Stimulated activated CD8-positive, alpha-beta memory T cell treated with anti-CD3 and anti-CD28 coated beads, Interleukin-12 subunit alpha, Interleukin-12 subunit beta, amount 100 ng/mL, for 24 hours (primary cell): ENCODE measurements around the gene ZNF536.
"Not testable (repeated sequence)": the region's sequence is repeated elsewhere in the genome, so short reads cannot be mapped to it uniquely, and the experiment has no call there.

Experiments used
- DNase-seq: peaks from one replicate; pipeline ENCODE4 v3.0.0-alpha.2; 2020; ENCODE audit errors: extremely low read depth

ZNF536 gene

DNA sequence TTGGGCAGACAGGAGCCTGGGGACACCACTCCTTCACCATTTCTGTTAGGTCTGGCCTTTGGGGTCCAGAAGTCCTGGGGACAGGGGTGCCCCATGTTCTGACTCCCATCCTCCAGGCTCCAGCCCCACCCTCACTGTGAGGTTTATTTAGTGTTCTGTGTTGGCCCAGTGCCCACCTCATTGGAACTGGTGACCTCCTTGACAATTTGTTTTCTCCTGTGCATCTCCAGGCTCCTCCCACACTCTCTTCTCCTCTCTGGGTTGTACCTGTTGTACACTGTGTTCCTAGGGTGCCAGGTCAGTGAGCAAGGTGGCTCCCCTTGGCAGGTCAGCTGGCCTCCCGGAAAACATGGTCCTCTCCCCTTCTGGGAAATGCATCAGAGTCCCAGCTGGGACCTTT is 110.8 kb downstream of the ZNF536 start:
- no peak for DNase-seq

DNA sequence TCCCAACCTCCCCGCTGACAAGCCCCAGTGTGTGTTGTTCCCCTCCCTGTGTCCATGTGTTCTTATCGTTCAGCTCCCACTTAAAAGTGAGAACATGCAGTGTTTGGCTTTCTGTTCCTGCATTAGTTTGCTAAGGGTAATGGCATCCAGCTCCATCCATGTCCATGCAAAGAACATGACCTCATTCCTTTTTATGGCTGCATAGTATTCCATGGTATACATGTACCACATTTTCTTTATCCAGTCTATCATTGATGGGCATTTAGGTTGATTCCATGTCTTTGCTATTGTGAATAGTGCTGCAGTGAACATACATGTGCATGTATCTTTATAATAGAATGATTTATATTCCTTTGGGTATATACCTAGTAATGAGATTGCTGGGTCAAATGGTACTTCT is 114.1 kb downstream of the ZNF536 start:
- not testable (repeated sequence) for DNase-seq

DNA sequence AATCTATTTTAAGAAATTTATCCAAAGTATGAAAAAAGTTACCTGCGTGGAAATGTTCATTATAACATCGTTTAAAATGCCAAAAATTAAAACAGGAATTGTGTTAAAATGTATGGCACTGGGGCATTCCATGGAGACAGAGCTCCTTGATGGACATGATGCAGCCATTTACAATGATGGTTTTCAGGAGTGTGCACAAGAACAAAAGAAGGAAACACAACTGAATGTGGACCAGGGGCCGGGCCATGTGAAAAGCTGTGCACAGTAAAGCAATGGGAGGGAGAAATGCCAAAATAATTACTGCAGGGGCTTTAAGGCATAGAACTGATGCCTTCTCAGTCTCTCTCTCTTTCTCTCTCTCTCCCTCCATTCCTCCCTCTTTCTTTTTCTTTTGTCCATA is 115.0 kb downstream of the ZNF536 start:
- DNase-seq, result no peak

DNA sequence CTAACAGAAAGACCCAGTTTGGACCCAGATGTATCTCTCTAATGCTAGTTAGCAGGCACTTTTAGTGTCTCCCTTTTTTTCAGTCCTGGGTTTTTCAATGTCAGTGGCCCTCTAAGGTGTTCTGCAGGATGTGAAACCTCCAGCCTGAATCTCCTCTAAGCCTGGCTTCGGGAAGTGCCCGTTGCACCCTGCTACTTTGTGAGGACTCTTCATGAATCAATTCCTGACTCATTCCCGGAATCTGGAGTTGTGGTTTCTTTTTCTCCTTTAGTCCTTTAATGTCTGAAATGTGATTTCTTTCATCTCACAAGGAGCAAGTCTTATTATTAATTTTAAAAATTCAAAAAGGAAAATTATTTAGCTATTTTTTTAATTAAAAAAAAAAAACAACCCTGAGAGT is 116.0 kb downstream of the ZNF536 start:
- no peak for DNase-seq

DNA sequence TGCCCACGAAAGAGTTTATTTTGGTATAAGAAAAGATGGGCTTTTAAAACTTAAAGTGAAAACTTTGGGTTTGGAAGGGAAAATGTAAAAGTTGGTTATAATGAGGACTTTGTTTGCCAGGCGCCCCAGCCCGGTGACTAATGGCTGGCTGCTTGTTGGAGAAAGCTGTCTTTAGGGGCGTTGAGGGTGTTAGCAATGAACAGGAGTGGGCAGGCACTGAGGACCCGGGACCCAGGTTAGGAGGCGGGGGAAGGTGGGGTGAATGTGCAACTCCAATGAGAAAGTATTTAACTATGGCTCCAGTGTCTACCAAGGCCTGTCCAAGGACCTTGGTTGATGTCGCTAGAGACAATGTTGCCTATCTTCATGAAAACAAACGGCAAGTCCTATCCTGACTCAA is 118.6 kb downstream of the ZNF536 start:
- DNase-seq, result no peak

DNA sequence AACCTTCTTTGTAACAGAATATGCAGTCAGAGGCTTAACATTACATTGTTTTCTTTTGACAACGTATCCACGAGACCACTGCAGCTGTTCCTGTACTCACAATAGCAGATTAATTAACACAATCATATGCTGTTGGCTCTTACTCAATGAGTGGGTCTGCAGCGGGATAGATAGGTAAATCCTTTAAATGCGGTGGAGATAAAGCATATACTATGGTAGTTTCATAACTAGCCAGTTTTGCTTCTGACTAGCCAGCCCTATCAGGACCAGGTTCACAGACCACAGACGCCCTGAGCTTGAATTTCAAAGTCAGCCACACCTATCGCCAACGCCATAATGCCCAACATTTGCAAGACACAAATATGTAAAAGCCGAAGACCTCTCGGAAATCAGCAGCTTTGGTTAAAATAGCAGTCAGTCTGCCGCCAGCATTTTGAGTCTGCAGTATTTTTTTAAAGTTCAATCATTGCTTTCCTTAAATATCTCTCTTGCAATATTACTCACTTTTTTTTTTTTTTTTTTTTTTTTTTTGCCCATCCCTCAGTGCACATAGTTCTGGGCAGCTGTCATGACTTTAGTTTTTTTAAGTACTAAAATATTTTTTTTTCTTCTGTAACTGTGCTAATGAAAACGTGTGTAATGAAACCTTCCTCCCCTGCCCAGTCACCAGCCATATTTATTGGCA is 120.5 kb downstream of the ZNF536 start:
- DNase-seq, result no peak

DNA sequence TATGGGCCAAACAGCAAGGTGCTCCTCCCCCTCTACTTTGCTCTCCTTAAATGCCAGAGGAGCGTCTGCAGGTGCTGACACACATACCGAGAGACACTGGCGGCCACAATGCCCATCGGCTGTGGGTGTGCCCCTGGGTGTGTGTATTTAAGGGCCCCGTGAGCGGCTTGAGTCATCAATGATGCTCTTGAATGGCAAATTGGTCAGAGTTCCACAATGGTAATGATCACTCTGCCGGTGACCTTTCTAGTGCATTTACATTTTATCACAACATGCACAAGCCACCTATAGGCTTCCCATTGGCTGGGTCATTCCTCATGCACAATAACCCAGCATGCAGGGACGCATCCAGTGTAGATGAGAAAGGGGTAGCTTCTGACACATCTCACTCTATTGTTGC is 124.8 kb downstream of the ZNF536 start:
- no peak for DNase-seq

DNA sequence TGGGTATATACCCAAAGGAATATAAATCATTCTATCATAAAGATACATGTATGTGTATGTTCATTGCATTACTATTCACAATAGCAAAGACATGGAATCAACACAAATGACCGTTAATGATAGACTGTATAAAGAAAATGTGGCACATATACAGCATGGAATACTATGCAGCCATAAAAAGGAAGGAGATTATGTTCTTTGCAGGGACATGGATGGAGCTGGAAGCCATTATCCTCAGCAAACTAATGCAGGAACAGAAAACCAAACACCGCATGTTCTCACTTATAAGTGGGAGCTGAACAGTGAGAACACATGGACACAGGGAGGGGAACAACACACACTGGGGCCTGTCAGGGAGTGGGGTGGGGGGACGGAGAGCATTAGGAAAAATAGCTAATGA is 125.9 kb downstream of the ZNF536 start:
- not testable (repeated sequence) for DNase-seq

DNA sequence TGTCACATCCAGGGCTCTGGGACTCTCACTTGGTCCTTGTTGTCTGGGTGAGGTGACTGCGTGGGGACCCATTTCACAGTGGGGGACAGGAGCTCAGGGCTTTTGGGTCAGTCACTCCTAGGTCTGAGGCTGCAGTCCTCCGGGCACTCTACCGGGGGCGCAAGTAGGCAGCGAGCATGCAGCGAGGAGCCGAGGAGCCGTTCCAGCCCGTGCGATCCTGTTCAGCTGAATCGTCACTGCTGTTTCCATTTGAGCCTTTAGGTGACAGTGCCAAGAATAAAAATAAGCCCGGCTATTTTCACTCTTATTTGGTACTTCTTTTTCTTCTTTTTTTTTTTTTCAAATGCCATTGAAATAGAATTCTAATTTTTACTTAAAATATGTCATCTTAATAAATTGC is 126.5 kb downstream of the ZNF536 start:
- DNase-seq, result no peak

DNA sequence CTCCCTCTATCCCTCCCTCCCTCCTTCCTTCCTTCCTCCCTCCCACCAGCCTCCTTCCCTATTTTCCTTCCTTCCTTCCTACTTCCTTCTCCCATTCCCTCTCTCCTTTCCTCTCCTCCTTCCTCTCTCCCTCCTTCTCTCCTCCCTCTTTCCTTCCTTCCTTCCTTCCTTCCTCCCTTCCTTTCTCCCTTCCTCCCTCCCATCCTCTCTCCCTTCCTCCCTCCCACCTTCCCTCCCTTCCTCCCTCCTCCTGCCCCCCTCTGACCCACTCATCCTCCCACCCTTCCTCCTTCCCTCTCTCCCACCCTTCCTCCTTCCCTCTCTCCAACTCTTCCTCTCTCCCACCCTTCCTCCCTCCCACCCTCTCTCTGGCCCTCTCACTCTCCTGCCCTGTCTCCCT is 132.1 kb downstream of the ZNF536 start:
- no peak for DNase-seq

DNA sequence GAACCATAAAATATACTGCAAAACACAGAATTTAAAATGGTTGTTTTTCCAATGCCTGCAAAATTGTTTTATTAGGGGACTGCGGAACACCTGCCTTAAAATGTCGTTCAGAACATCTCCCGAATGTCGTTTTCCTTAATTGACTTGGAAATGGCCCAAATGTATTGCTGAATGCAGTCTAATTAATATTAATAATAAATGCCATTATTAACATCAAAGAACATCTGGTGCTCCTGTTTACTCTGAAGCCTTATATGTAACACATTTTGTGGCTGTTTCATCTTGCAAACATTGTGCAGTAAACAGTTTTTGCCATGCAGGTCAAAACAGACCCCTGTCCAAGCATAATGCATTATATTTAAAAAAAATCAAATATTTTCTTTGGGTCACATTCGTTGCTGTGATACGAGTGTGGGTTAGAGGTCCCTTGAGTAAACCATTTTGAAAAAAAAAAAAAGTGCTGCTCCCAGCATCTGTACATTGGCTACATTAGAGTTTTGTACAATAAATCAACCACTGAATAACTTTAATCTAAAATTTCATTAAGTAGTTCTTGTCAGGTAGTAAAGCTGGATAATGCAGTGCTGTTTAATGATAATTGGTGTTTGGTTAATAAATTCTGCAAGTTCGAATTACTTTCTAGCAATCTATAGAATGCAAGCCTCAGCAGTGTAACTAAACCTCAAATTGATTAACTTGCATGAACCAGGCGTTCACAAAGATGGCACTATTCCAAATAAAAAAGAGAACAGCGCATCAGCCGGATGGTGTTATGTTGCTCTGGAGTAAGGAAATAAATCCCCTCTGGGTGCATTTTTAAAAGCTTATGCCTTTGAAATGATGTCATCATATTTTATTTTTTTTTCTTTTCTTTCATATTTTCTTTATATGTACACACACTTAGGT is 140.2 kb downstream of the ZNF536 start:
- DNase-seq, result no peak

DNA sequence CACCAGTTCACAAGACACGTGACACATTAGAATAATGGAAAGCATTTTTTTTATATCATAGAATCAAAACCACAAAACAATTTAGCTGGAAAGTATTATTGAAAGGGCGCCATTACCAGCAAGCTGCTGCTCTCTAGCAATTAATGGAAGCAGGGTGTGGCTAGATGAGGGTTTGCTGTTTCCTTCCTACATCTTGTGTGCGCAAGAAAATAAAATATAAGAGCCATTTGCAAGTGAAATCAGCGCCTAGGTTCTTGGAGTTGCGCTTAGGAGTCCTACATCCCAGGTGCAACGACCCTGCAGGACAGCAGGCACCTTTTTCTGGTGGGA is 140.9 kb downstream of the ZNF536 start:
- DNase-seq, result no peak

DNA sequence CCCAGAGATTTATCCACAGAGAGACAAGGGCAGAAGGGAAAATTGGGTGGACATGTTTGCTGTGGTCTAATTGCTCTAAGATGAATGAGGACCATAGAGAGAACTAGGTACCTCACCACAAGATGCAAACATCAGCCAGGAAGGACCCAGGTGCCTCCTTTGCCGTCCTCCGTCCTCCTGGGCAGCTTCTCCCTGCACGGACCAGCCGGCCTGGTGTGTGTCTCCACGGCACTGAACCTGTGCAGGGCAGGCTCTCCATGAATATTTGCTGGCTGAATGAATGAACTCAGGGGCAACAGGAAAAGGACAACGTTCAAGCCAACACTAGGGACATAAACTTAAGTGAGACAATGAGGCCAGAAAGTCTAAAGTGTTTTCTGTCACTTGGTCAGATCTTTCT is 143.9 kb downstream of the ZNF536 start:
- DNase-seq, result no peak

DNA sequence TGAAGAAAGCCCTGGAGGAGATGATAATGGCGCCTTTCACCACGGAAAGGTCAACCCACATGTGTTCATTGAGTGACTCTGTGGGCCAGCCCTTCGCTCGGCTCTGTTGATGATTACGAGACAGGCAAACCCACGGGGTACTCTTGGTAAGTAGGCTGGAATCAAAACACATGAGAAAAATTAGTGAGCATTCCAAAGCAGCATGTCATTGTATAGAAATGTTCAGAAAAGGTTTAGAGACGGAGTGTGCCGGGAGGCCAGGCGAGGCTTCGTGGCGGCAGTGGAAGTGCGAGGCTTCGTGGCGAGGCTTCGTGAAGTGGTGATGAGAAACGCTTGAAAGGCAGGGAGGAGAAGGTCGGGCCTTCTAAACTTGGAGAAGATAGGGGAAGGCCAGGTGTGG is 144.3 kb downstream of the ZNF536 start:
- no peak for DNase-seq

DNA sequence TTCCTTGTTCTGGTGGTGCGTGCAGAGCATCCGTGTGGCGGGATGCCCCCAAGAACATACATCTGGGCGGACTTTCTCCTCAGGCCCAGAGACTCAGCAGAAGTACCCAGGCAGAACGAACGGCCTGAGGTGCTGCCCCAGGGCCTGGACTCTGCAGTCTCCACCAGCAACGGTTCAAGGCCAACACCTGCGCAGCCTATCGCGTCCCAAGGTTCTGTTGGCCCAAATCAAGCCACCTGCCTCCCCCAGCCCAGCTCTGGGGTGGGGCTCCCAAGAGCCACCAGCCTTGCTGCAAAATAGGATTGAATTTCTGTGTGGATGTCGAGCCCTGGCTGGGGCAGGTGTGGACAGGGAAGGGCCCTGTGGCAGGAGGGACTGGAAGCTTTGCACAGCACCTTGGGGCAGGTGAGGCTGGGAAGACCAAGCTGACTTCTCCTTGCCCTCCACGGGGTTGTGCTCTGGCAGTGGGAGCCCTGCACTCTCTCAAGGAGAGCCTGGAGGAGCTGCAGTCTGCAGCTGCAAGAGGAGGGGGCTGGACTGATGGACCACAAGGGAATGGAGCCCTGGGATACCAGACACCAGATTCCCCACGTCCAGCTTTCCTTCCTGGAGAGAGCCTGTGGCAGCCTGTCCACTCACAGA is 146.9 kb downstream of the ZNF536 start:
- no peak for DNase-seq

DNA sequence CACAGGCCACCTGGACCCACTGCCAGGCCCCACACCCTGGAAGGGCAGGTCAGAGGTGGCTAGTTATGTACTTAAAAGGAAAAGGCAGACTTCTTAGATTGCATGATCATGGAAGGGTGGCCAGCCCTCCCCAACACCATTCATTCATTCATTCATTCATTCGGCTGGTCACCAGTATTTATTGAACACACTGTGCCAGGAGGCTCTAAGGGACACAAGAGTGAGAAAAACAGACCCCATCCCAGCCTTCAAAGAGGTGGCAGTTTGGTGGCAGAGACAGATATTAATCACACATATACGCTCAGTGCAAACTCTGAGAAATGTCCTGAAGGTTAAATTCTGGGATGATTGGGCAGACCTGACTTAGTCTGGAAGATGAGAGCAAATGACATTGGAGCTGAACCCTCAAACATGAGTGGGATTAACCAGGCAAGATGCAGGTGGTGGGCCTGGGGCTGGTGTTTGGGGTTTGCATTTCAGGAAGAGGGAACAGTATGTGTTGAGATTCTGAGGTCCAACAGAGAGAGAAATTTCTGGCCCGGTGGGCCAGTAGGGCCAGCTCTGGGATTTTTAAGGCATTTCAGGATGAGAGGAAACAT is 147.5 kb downstream of the ZNF536 start:
- DNase-seq, result no peak

DNA sequence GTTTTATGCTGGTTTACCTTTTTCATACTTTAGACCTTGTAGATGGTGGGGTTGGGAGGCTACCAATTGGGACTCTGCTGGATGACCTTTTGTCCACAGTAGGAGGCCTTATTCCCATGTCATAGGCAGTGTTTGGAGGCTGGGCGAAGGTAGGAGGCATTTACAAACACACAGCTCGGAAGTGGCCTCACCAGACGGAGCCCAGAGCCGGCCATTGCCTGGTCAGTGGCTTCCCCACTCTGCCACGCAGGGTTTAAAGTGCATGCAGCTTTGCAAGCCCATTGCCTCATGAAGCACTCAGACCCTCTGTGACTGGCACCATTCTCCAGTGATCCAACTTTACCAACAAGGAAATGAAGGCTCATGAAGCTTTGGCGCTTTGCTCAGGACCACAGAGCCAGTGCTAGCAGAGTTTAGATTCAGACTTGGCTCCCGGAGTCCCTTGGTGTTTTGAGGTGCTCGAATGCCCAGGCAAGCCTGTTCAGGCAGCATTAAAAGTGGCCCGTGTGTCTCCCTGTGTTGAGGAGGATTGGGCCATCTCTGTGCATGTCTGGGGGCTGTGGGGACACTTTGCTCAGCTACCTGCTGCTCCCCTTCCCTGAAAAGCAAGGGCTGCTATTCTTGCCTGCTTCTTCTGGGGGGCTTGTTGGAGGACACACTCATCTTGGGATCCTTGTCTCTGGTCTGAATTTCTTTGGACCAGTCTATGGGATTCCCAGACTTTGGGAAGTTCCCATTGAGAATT is 148.7 kb downstream of the ZNF536 start:
- DNase-seq, result no peak

DNA sequence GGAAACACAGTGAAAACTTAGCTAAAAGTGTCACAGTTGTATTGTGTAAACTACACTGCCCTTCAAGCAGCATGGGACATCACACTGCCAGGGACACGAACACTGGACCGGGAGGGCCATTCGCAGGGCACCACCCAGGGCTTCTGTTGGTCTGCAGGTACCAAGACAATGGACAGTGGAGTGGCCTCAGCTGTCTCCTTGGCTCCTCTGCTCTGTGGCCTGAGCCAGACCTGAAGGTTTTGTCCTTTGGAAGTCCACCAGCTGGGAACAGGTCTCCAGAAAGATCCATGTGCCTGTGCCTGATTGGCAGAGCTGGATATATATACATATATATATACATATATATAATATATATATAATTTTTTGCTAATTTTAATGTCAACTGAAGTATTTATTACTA is 149.8 kb downstream of the ZNF536 start:
- no peak for DNase-seq

DNA sequence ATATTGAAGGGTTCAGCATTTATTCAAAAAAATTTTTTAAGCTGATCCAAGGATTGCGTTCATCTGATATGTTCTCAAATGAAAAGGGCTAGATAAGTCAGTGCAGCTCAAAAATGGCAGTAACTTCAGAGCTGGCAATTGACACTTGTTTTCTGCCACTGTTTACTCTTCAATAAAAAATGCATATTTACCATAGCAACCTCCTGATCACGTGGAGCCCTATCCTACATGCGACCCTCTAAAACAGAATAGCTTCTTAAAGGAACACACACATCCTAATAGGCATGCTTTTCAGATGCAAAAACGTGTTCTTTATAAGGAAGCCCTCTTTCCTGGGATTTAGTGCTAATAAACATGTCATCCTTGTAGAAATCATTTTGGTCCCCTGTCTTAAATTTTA is 150.2 kb downstream of the ZNF536 start:
- DNase-seq, result no peak

DNA sequence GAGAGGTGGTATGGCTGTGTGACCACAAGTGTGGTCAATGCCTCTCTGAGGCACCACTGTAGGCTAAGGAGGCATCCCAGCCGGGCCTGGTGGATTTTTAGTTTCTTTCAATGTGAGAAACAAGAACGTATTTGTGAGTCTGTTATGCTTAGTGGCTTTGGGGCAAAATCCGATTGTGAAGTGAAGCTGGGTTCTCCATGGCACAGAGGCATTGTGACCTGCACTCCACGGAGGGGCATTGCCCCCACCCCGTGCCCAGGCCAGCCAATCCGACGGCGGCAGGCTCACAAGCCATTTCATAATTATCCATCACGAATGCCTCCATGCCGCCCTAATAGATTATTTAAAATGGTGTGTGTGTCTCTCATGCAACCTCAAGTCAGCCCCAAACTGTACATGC is 151.6 kb downstream of the ZNF536 start:
- DNase-seq, result no peak

DNA sequence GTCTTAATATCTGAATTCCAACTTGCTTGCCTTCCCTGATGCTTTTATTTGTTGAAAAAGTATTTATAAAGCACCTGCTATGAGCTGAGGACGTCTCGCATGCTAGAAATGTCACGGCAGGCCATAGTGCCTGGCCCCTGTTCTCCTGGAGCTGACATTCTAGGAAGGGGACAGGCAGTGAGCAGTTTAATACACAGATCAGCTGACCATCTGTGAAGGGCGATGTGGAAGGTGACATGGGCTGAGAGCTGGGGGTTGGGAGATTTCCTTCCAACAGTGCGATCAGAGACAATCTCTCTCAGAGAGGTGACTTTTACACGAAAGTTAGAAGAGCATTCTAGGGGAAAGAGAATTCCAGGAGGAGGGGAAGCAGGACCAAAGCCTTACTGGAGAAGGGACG is 153.2 kb downstream of the ZNF536 start:
- DNase-seq, result no peak

DNA sequence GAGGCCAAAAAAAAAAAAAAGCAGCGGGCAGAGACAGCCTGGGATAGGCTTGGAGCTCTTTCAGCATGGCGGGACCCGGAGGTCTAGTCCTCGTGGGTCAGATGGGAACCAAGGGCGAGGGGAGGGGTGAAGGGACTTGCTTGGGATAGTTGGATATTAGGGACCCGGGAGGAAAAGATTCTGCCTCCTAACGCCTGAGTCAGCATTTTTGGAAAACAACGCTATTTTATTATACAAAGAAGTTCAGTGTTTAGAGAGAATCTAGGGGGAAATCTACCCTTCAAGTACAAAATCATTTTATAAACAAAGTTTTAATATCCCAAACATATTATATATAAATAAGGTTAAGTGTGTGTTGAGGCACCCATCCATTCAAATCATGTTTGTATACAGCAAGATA is 156.7 kb downstream of the ZNF536 start:
- no peak for DNase-seq
